ENCODE measurements around the gene NARS2.
"Not testable (repeated sequence)": the region's sequence is repeated elsewhere in the genome, so short reads cannot be mapped to it uniquely, and the experiment has no call there.

NARS2 gene, protein sequence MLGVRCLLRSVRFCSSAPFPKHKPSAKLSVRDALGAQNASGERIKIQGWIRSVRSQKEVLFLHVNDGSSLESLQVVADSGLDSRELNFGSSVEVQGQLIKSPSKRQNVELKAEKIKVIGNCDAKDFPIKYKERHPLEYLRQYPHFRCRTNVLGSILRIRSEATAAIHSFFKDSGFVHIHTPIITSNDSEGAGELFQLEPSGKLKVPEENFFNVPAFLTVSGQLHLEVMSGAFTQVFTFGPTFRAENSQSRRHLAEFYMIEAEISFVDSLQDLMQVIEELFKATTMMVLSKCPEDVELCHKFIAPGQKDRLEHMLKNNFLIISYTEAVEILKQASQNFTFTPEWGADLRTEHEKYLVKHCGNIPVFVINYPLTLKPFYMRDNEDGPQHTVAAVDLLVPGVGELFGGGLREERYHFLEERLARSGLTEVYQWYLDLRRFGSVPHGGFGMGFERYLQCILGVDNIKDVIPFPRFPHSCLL

DNA sequence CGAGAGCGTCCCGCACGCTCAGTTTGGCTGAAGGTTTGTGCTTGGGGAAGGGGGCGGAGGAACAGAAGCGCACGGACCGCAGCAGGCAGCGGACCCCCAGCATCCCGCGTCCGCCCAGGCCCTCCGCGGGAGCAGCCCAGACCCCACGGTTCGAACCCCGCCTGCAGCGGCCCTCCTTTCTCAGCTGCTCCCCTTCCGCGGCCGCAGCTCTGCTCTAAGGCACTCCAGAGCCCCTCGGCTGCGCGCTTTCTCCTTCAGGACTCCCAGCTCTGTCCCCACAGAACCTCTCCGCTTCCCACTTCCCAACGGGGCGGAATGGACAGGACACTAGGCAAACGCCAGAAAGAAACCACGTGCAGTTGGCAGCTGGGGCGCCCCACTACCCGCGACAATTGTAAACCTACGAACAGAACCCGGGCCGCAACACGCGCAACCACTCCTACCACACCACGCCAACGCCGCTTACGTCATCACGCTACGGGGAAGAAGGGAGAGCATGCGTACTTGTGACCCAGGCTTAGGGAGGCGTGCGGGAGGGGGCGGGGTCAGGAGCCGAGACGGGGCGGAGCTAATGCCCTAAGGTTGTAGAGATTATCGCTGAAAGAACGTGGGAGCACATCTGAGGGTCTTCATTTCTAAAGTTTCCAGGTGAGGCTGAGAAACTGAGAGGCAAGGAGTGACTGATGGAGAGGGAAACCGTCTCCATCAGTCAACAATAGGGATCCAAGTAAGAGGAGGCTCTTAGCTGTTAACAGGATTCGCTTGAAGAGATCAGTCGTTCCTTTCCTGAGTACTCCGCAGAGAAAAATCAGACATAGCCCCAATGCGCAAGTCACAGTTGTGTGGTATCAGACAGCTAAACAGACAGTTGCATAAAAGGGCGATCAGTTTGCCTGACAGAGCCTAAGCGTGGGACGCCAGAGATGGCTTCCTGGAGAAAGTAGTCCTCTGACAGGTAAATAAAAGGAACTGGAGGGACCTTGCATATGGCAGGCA is at the start of gene NARS2:
Gene NARS2, minus strand, starts transcription at position 479 of the 996 bp plus-strand sequence. Its CDS starts 376 bp downstream, at position 103.
- DNase-seq (ENCODE audit: low spot score): peak; percentile 83

DNA sequence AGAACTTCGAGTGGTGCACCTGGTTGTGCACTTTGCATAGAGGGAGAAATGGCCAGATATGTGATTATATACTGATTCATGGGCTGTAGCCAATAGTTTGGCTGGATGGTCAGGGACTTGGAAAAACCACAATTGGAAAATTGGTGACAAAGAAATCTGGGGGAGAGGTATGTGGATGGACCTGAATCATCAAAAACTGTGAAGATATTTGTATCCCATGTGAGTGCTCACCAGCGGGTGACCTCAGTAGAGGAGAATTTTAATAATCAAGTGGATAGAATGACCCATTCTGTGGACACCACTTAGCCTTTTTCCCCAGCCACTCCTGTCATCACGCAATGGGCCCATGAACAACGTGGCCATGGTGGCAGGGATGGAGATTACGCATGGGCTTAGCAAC is 48.0 kb upstream of the NARS2 start:
- DNase-seq (ENCODE audit: low spot score): no peak

GRCh38 chr11:78620159-78620558 is 45.5 kb upstream of the NARS2 start:
- no peak for DNase-seq (ENCODE audit: low spot score)

DNA sequence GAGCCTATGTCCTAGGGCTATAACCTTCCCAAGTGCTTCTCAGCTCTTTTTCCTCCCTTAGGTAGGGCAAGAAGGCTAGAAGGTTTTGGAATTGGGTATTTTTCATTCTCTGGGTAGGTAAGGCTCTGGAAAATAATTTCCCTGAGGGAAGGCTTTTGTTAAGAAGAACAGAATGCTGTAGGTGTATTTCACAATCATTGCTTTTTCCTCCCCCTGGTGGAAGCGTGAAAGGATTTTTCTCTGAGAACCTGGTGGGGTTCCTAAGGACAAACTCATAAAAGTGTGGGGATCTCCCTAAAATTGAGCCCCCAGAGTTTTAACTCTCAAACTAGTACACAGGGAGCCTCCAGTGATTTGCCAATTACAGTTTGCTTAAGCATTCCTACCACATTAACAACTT is 41.1 kb upstream of the NARS2 start:
- no peak for DNase-seq (ENCODE audit: low spot score)

DNA sequence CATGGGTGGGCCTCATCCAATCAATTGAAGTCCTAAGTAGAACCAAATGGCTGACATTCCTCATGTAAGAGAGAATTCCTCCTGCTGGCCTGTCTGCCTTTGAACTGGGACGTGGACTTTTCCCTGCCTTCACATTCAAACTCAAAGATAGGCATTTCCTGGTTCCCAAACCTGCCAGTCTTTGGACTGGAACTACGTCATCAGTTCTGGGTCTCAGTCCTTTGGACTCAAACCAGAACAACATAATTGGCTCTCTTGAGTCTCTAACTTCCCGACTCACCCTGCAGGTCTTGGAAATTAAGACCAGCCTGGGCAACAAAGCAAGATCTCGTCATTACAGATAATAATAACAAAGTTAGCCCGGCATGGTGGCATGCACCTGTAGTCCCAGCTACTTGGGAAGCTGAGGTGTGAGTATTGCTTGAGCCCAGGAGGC is 38.7 kb upstream of the NARS2 start:
- DNase-seq (ENCODE audit: low spot score): no peak

DNA sequence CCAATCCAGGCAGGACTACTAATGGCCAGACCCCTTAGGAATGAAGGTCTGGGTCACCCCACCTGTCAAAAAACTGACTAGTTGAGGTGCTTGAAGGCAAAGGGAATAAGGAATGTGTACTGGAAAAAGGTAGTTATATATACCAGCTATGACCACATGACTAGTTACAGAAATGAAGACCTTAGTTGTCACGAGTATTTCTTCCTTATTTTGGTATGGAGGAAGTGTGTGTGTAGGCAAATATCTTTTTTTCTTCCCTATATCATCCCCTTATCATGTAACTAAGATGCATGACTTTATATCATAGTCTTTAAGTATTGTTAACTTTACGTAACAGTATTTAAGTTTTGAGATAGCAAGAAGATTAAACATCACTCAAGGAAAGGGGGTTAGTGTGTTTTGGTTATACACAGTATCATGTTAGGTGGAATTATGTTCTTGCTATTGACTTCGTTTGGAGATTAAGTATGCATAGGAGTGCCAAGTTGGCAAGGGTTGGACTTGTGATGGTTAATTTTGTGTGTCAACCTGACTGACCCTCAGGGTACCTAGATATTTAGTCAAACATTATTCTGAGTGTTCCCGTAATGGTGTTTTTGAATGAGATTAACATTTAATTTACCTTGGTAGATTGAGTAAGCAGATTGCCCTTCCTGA is 38.2 kb upstream of the NARS2 start:
- DNase-seq (ENCODE audit: low spot score): no peak

GRCh38 chr11:78609321-78609720 is 34.7 kb upstream of the NARS2 start:
- DNase-seq (ENCODE audit: low spot score): not testable (repeated sequence)

DNA sequence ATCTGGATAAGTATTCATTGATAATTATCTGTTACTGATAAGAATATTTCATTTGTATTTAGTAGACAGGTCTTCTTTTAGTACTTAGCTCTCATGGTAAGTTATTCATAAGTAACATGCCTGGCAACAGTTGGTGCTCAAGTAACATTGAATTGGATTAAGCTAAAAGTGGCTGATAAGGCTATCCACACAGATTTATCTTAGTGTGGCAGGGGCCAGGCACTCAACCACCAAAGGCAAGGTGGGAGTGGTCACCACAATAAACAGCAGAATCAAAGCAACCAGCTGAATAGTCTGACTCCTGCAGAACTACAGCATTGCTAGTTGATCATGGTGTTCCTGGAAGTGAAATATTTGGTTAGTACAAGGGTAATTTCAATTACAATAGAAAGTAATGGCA is 33.0 kb upstream of the NARS2 start:
- no peak for DNase-seq (ENCODE audit: low spot score)

DNA sequence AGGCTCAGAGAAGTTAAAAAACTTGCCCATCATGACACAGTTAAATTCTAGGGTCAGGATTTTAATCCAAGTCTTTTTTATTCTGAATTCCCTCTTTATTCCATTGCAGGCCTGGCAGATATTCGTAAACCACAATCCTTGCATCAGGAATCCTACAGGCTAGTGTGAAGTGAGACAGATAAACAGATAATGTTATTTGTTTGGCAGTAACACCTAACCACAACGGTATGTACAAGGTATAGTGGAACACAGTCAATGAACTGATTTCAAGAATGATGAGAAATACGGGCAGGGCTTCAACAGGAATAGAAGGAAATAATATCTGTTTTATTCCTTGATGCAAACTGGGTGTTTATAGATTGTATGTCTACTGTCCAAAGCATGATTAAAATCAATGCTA is 32.0 kb upstream of the NARS2 start:
- DNase-seq (ENCODE audit: low spot score): no peak

DNA sequence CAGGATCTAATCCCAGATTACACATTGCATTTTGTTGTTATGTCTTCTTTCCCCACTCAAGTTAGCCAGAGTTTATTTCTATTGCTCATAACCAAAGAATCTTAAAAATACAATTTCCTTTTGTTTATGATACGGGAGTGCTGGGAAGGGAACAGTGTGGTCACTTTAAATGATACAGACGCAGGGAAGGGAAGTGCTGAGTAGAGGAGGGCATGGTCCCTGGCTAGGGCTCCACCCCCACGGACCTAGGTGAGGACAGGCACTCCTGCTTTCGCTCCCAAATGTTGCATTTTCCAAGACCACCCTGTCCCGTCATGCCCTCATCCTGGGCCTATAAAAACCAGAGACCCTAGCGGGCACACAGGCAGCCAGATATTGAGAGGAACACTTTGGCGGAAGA is 30.6 kb upstream of the NARS2 start:
- DNase-seq (ENCODE audit: low spot score): no peak

- no peak for DNase-seq (ENCODE audit: low spot score)
These were observed 29.1 kb upstream of the NARS2 start for GRCh38 chr11:78603792-78604191.

DNA sequence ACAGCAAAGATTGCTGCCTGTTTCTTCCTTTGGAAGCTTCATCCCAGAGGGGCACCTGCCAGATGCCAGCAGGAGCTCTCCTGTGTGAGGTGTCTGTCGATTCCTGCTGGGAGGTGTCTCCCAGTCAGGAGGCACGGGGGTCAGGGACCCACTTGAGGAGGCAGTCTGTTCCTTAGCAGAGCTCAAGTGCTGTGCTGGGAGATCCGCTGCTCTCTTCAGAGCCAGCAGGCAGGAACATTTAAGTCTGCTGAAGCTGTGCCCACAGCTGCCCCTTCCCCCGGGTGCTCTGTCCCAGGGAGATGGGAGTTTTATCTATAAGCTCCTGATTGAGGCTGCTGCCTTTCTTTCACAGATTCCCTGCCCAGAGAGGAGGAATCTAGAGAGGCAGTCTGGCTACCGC is 28.1 kb upstream of the NARS2 start:
- DNase-seq (ENCODE audit: low spot score): not testable (repeated sequence)

- DNase-seq (ENCODE audit: low spot score): not testable (repeated sequence)
These were observed 26.4 kb upstream of the NARS2 start for GRCh38 chr11:78601066-78601465.

- not testable (repeated sequence) for DNase-seq (ENCODE audit: low spot score)
These were observed 22.9 kb upstream of the NARS2 start for GRCh38 chr11:78597579-78597978.

DNA sequence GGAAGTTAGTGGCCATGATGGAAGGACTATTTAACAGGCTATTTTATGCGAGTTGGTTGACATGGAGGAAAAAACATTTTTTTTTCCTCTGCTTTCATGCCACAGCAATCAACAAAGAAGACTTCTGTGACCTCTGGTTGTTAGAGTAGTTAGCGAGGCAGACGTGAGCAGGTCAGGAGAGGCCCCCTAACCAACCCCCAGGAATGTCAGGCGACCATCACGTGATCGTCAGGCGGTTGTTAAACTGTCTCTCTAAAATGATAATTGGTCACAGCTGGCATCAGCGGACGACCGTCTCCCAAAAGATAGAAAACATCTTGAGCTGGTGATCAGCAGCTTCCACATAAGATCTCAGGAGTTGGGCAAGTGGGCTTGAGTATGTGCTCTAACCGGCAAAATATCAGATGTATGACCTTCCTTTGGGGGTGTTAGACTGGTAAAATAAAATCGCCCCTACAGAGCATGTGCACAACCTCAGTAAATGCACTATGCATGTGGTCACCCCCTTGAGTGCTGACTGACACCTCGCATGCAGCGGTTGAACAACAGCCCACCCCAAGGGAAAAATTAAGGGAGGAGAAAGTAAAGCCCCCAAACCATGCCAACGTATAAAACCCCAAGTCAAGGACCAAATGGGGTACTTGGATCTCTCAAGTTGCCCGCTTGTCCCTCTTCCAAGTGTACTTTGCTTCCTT is 20.9 kb upstream of the NARS2 start:
- DNase-seq (ENCODE audit: low spot score): no peak

DNA sequence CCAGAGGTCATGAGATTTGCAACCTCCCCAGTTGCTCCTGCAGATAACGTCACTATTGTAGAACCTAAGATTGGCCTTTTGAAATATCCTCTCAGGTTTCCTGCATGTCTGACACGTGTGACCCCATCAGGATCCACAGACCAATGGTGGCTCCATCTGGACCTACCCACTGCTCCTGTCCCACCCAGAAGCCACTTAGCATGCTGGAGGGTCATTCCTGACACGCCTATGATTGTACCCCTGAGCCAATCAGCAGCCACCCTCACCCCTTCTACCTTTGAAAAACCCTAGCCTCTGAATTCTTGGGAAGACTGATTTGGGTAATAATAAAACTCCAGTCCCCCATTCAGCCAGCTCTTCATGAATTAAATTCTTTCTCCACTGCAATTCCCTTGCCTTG is 20.1 kb upstream of the NARS2 start:
- no peak for DNase-seq (ENCODE audit: low spot score)

DNA sequence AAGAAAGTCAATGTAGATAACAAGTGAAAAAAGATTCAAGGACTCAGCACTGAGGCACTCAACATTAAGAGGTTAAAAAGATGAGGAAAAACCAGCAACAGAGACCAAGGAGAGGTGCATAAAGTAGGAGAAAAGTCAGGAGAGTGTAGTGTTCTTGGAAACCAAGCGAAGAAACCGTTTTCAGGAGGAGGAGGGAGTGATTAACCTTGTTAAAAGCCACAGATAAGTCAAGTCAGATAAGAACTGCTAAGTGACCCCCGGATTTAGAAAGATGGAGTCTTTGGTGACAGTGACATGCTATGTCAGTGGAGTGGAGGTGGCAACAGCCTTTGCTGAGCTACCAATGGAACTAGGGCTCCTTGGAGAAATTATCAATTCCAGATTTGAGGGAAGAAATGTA is 13.9 kb upstream of the NARS2 start:
- no peak for DNase-seq (ENCODE audit: low spot score)

DNA sequence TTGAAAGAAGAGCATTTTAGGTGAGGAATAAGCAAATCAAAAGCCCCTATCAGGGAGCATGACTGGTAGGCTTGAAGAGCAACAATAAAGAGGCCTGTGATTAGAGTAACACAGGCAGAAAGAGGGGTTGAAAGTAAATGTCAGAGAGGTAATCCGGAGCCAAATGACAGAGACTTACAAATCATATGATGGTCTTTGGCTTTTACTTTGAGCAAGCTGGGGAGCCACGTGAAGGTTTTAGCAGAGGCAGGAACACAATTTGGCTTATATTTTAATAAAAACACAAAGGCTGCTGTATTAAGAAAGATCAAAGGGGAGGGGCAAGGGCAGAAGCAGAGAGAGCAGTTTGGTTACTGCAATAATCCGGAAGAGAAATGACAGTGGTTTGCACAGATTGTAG is 12.8 kb upstream of the NARS2 start:
- DNase-seq (ENCODE audit: low spot score): no peak

DNA sequence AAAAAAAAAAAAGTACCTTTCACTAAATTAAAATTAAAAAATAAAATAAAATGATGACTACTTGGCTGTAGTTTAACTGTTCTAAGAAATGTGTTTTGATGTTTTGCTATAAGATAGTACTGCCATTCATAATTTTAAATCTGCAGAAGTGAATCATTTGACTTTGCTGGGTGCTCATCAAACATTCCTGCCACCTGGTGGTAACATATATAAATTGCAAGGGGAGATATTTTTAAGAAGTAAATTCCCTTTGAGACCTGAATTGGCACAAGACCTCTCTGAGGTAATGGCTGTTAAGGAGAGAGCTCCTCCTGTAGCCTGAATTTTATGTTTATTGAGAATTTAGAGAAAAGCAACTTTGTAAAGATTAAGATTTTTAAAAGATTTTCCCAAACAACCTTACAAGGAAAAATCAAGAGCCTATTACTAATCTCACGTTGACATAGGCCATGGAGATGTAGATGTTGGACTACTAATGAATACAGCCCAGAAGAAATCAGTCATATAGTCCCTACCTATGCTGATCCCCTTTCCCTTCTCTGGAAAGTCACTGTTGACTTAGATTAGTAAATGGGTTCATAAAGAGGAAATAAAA is 11.9 kb upstream of the NARS2 start:
- DNase-seq (ENCODE audit: low spot score): no peak

DNA sequence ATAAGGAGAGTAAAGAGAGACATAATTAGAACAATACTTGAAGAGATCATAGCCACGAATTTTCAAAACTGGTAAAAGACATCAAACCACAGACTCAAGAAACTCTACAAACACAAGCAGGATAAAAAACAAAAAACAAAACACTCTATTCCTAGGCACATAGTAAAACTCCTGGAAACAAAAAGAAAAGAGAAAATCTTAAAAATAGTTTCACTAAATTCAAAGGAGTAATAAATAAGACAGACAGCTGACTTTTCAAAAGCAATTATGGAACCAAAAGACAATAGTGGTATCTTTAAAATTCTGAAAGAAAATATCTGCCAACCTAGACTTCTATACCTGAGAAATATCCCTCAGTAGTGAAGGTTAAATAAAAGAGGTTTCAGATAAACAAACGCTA is 9.2 kb upstream of the NARS2 start:
- no peak for DNase-seq (ENCODE audit: low spot score)

DNA sequence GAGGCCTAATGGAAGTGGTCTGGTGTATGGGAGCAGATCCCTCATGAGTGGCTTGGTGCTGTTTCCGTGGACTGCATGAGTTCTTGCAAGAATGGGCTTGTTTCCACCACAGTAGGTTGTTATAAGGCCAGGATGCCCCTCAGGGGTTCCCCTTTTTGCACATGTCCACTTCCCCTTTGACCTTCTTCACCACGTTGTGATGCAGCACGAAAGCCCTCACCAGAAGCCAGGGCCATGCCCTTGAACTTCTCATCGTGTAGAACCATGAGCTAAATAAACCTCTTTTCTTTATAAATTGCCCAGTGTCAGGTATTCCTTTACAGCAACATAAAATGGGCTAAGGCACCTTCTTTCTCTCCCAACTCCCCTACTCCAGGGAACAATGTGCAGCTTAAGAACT is 2.8 kb upstream of the NARS2 start:
- no peak for DNase-seq (ENCODE audit: low spot score)
